K562 treated with DMSO at 1 percent for 12 hours (cell line): ENCODE data around the gene FFAR3. TPM values are rescaled to one million over a fixed set of nuclear protein-coding genes. Genes with fewer than 3 reads are reported as not detected.

Experiments used
- total RNA-seq: library from RNA; unstranded; fragments of 300-600 nt; gene quantifications from 2 replicates; pipeline ENCODE4 v1.2.3, GENCODE V29; 2022; ENCODE audit not compliant: insufficient read depth

FFAR3 gene
- not detected in 2 replicates for total RNA-seq

GRCh38 chr19:35357867-35358573 is at the start of gene FFAR3:
Gene FFAR3, plus strand, starts transcription at chr19:35358460. Its CDS starts 431 bp downstream, at chr19:35358891.

GRCh38 chr19:35328851-35329285 is 29.4 kb upstream of the FFAR3 start, which contains the start of gene CD22:
Gene CD22, plus strand, starts transcription at chr19:35329187. Its CDS starts 2,854 bp downstream, at chr19:35332041.

GRCh38 chr19:35347171-35347929 is 10.9 kb upstream of the FFAR3 start, which contains the start of gene FFAR1:
Gene FFAR1, plus strand, starts transcription at chr19:35347902. Its CDS starts 3,650 bp downstream, at chr19:35351552.

GRCh38 chr19:35370722-35371121 is 12.5 kb downstream of the FFAR3 start, which contains the start of gene GPR42:
Gene GPR42, plus strand, starts transcription at chr19:35371068. Its CDS starts 292 bp downstream, at chr19:35371360.

Other genes starting within 250 kb of the FFAR3 start
- not detected in 2 replicates for gene FXYD3, start 242.6 kb upstream of the FFAR3 start, total RNA-seq
- 0.93 and 1.5 TPM in 2 replicates for gene LGI4, start 223.4 kb upstream of the FFAR3 start, total RNA-seq
- gene FXYD1, start 219.6 kb upstream of the FFAR3 start, total RNA-seq: not detected in 2 replicates
- not detected in 2 replicates for gene FXYD7, start 215.2 kb upstream of the FFAR3 start, total RNA-seq
- 254 and 288 TPM in 2 replicates for gene FXYD5, start 203.7 kb upstream of the FFAR3 start, total RNA-seq
- not detected in 2 replicates for gene FAM187B, start 129.7 kb upstream of the FFAR3 start, total RNA-seq
- gene LSR, start 109.5 kb upstream of the FFAR3 start, total RNA-seq: 59.8 and 61.1 TPM in 2 replicates
- 126 and 135 TPM in 2 replicates for gene USF2, start 89.5 kb upstream of the FFAR3 start, total RNA-seq
- not detected in 2 replicates for gene HAMP, start 75.9 kb upstream of the FFAR3 start, total RNA-seq
- gene MAG, start 66.3 kb upstream of the FFAR3 start, total RNA-seq: 0.47 and 3.3 TPM in 2 replicates
- gene CD22, start 29.3 kb upstream of the FFAR3 start, total RNA-seq: 1.4 and 2.2 TPM in 2 replicates
- gene FFAR1, start 10.6 kb upstream of the FFAR3 start, total RNA-seq: not detected in 2 replicates
- gene GPR42, start 12.6 kb downstream of the FFAR3 start, total RNA-seq: not detected in 2 replicates
- gene FFAR2, start 89.8 kb downstream of the FFAR3 start, total RNA-seq: not detected in 2 replicates
- not detected in 2 replicates for gene KRTDAP, start 132.0 kb downstream of the FFAR3 start, total RNA-seq
- gene DMKN, start 155.2 kb downstream of the FFAR3 start, total RNA-seq: not detected in 2 replicates
- not detected in 2 replicates for gene SBSN, start 169.9 kb downstream of the FFAR3 start, total RNA-seq
- gene GAPDHS, start 175.0 kb downstream of the FFAR3 start, total RNA-seq: not detected in 2 replicates
- gene TMEM147, start 187.2 kb downstream of the FFAR3 start, total RNA-seq: 104 and 142 TPM in 2 replicates
- not detected in 2 replicates for gene ATP4A, start 205.2 kb downstream of the FFAR3 start, total RNA-seq
- not detected in 2 replicates for gene PMIS2, start 227.7 kb downstream of the FFAR3 start, total RNA-seq